Adrenal gland (tissue), 12 donors: ENCODE results near the gene NDOR1. TPM values are rescaled to one million over a fixed set of nuclear protein-coding genes. Genes with fewer than 3 reads are reported as not detected.

Experiments used
- DNase-seq, 7 donors: peaks; one replicate each; pipeline ENCODE4 v3.0.0-alpha.2; 2019 to 2020
- H3K27ac ChIP-seq, 5 donors: fragments of 200-600 bp; sonication (generic) in 4 of 5; 1 replicate in 3 of 5; 2 replicates in 2 of 5; pipeline versions ENCODE4 v1.5.1 to v1.8.0; 2016 to 2020; ENCODE audit warnings: mild to moderate bottlenecking in 1 of 5
- H3K27me3 ChIP-seq: fragments of 200-600 bp; 2 replicates; pipeline ENCODE4 v1.8.0; 2021
- H3K36me3 ChIP-seq, 2 donors: fragments of 200-600 bp; replicated peaks in 1 of 2; 1 replicate in 1 of 2; 2 replicates in 1 of 2; pipeline versions ENCODE4 v1.5.1 to v1.8.0; 2018 to 2022
- H3K4me1 ChIP-seq, 2 donors: fragments of 200-600 bp; replicated peaks in 1 of 2; 1 replicate in 1 of 2; 2 replicates in 1 of 2; pipeline versions ENCODE4 v1.5.1 to v1.8.0; 2018 to 2021
- H3K4me3 ChIP-seq, 4 donors: fragments of 200-600 bp; sonication (generic) in 3 of 4; one replicate each; pipeline ENCODE4 v1.5.1; 2016 to 2018
- H3K9me3 ChIP-seq, 3 donors: fragments of 200-600 bp; sonication (generic) in 1 of 3; replicated peaks in 1 of 3; 1 replicate in 2 of 3; 2 replicates in 1 of 3; pipeline versions ENCODE4 v1.5.1 to v1.8.0; 2016 to 2021
- CTCF ChIP-seq, 6 experiments: fragments of 450-650 bp in 4 of 6; fragments of 200-600 bp in 2 of 6; sonication (generic) in 1 of 6; IDR thresholded peaks; 1 replicate in 5 of 6; 2 replicates in 1 of 6; pipeline versions ENCODE4 v1.5.1 to v1.8.0; 2016 to 2021; ENCODE audit warnings: antibody characterized with exemption in 6 of 6, mild to moderate bottlenecking in 2 of 6, moderate library complexity in 1 of 6
- POLR2A ChIP-seq, 2 donors: fragments of 450-650 bp; IDR thresholded peaks; one replicate each; pipeline ENCODE4 v1.6.1; 2017; ENCODE audit warnings: antibody characterized with exemption in 2 of 2, mild to moderate bottlenecking in 2 of 2, moderate library complexity in 1 of 2
- WGBS, 4 donors: extraction: QIAGEN DNeasy Blood & Tissue Kit in 2 of 4; methylation state at CpG; one replicate each; pipeline versions ENCODE4 v1.1.5 to v1.1.7; 2013 to 2017; 5-methylcytosine and 5-hydroxymethylcytosine counted together
- intact Hi-C, 2 donors: fragments of 100-400 bp; cut with DNase I; formaldehyde crosslinking; loops; one replicate each; pipeline versions ENCODE4 v1.14.1 to v1.15.0; 2022 to 2023
- microRNA-seq, 3 donors: library from miRNA; unstranded; fragments of <30 nt; microRNA quantifications; one replicate each; pipeline ENCODE4, GENCODE V29; 2017 to 2020
- polyA plus RNA-seq, 3 donors: library from polyadenylated mRNA; stranded (reverse); fragments of 200-250 nt in 2 of 3; fragments of 350-450 nt in 1 of 3; fragmentation: Illumina TruSeq in 1 of 3; extraction: RNeasy Lipid Tissue Mini Kit (QIAGEN cat#74804) in 1 of 3; gene quantifications; one replicate each; pipeline ENCODE4 v1.2.3, GENCODE V29; 2013 to 2014
- small RNA-seq, 2 donors: library from RNA; depleted of rRNA; stranded (forward); fragments of <200 nt; gene quantifications; one replicate each; pipeline ENCODE3, GENCODE V24; 2016
- total RNA-seq, 9 donors: library from RNA; depleted of rRNA in 4 of 9; stranded (reverse); fragments of >200 nt in 4 of 9; fragments of 120-200 nt in 1 of 9; fragmentation: NEBNext Ultra II Directional in 1 of 9; extraction: Animal tissue kit (Norgen Biotek cat#: 25700) in 1 of 9; gene quantifications; one replicate each; pipeline versions ENCODE4 v1.1.0 to v1.2.4, GENCODE V29; 2013 to 2023
- donor health status: healthy with polysubstance abuse.
- donor health status: Bipolar disorder and iron deficiency.
- donor health status: DM: yes; HTN: yes; CAD: no.
- donor health status: DM: no; HTN: no; CAD: no.
- donor health status: DM: no; HTN: no; CAD: no.
- donor health status: DM: yes; HTN: yes; CAD: no.

Gene NDOR1
- total and polyA plus RNA-seq, 12 donors = 1.6 to 36.4 (median 13.7) TPM

DNA sequence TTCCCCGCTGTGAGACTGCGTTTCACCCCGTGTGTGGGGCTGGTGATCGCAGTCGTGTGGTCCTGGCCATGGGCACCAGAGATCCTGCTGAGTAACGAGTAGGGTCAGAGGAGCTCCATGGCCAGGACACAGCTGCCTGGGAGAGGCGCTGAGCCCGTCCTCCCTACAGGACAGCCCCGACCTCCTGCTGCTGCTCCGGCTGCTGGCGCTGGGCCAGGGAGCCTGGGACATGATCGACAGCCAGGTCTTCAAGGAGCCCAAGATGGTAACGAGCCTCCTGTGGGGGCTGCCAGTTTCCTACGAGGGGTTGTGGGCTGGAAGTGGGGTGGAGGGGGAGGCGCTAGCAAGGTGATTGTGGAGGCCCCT, 60.6 kb downstream of the NDOR1 start:
- intact Hi-C loops = no loop called here
- Histone ChIP-seq H3K4me1 (peaks cover 4 to 16% of the 10 kb centered on the region in 2 donors), H3K4me3 (no peak overlapping the region), H3K9me3 (no peaks in the 10 kb centered on the region), H3K27me3 (no peaks in the 10 kb centered on the region), H3K36me3 (peaks cover 0 to 35% of the 10 kb centered on the region in 2 donors), H3K27ac (no peak overlapping the region)
- no peak for TF ChIP-seq CTCF (IDR thresholded peaks at IDR 0.05)
- no peak for TF ChIP-seq POLR2A (IDR thresholded peaks at IDR 0.05)
- DNase-seq = peak in 3 of 7 donors; percentile 16 to 25 (median 23)
- 75 to 91% (median 82%) methylated on average over 11 to 15 of the region's 15 CpGs for WGBS, 4 donors

Small RNA genes within 50 kb of the gene (microRNA-seq; reads per million reads assigned to microRNA genes)
- 0 reads per million in 3 donors for gene MIR3621

Small RNA genes within 50 kb of the gene (small RNA-seq; reads per million reads assigned to genes)
- 0 reads per million in 2 donors for gene MIR3621

Other genes with a start within 250 kb of the NDOR1 start
Only the 30 nearest of the 31 such genes appear.
- 100 to 1,000 TPM in 6 of 9 donors, 10 to 100 TPM in 2, 1 to 10 TPM in 1; 1.1 to 607 (median 197) TPM for gene PTGDS, start 228.2 kb upstream of the NDOR1 start, total RNA-seq
- gene PTGDS, start 228.2 kb upstream of the NDOR1 start, polyA plus RNA-seq = 100 to 1,000 TPM in 2 of 3 donors, 10 to 100 TPM in 1; 23.8 to 812 (median 672) TPM
- 1 to 10 TPM in 3 of 9 donors, under 1 TPM in 4, not detected in 2; 0.06 to 2.8 (median 0.41) TPM for gene LCNL1, start 222.7 kb upstream of the NDOR1 start, total RNA-seq
- gene LCNL1, start 222.7 kb upstream of the NDOR1 start, polyA plus RNA-seq = 10 to 100 TPM in 1 of 3 donors, 1 to 10 TPM in 1, under 1 TPM in 1; 0.26 to 10.5 (median 8.2) TPM
- 10 to 100 TPM; 20.3 to 44.5 (median 35.5) TPM for gene PAXX, start 213.3 kb upstream of the NDOR1 start, total RNA-seq
- gene PAXX, start 213.3 kb upstream of the NDOR1 start, polyA plus RNA-seq = 100 to 1,000 TPM in 2 of 3 donors, 1 to 10 TPM in 1; 4.9 to 363 (median 209) TPM
- 1 to 10 TPM in 2 of 9 donors, under 1 TPM in 5, not detected in 2; 0.22 to 1.3 (median 0.79) TPM for gene CLIC3, start 209.1 kb upstream of the NDOR1 start, total RNA-seq
- gene CLIC3, start 209.1 kb upstream of the NDOR1 start, polyA plus RNA-seq = 1 to 10 TPM in 2 of 3 donors, not detected in 1; 3.8 to 6.4 TPM
- 10 to 100 TPM in 8 of 9 donors, 1 to 10 TPM in 1; 2.9 to 54.4 (median 29.3) TPM for gene ABCA2, start 177.5 kb upstream of the NDOR1 start, total RNA-seq
- 100 to 1,000 TPM in 1 of 3 donors, 10 to 100 TPM in 2; 13.6 to 150 (median 69.8) TPM for gene ABCA2, start 177.5 kb upstream of the NDOR1 start, polyA plus RNA-seq
- under 1 TPM in 5 of 9 donors, not detected in 4; 0.11 to 0.69 (median 0.21) TPM for gene FUT7, start 173.6 kb upstream of the NDOR1 start, total RNA-seq
- gene FUT7, start 173.6 kb upstream of the NDOR1 start, polyA plus RNA-seq = under 1 TPM in 2 of 3 donors, not detected in 1; 0.16 to 0.17 TPM
- 10 to 100 TPM in 8 of 9 donors, 1 to 10 TPM in 1; 9.4 to 77.1 (median 41.2) TPM for gene NPDC1, start 159.5 kb upstream of the NDOR1 start, total RNA-seq
- gene NPDC1, start 159.5 kb upstream of the NDOR1 start, polyA plus RNA-seq = 100 to 1,000 TPM in 2 of 3 donors, 1 to 10 TPM in 1; 5.1 to 311 (median 194) TPM
- gene ENTPD2, start 151.6 kb upstream of the NDOR1 start, total RNA-seq = under 1 TPM in 4 of 9 donors, not detected in 5; 0.28 to 0.53 (median 0.36) TPM
- gene ENTPD2, start 151.6 kb upstream of the NDOR1 start, polyA plus RNA-seq = 1 to 10 TPM in 2 of 3 donors, not detected in 1; 1.6 to 1.7 TPM
- 1 to 10 TPM in 2 of 9 donors, under 1 TPM in 7; 0.24 to 1.7 (median 0.79) TPM for gene SAPCD2, start 135.1 kb upstream of the NDOR1 start, total RNA-seq
- under 1 TPM; 0.07 to 0.56 (median 0.17) TPM for gene SAPCD2, start 135.1 kb upstream of the NDOR1 start, polyA plus RNA-seq
- gene UAP1L1, start 128.2 kb upstream of the NDOR1 start, total RNA-seq = 10 to 100 TPM in 8 of 9 donors, under 1 TPM in 1; 0.28 to 68.7 (median 14.4) TPM
- gene UAP1L1, start 128.2 kb upstream of the NDOR1 start, polyA plus RNA-seq = 10 to 100 TPM in 2 of 3 donors, 1 to 10 TPM in 1; 3.6 to 61.1 (median 15.9) TPM
- 100 to 1,000 TPM in 1 of 9 donors, 10 to 100 TPM in 8; 44.5 to 102 (median 63.0) TPM for gene MAN1B1, start 118.7 kb upstream of the NDOR1 start, total RNA-seq
- gene MAN1B1, start 118.7 kb upstream of the NDOR1 start, polyA plus RNA-seq = 100 to 1,000 TPM in 1 of 3 donors, 10 to 100 TPM in 2; 44.4 to 138 (median 87.6) TPM
- gene DPP7, start 91.0 kb upstream of the NDOR1 start, total RNA-seq = 100 to 1,000 TPM; 117 to 387 (median 234) TPM
- 1,000 to 10,000 TPM in 2 of 3 donors, 10 to 100 TPM in 1; 52.6 to 1,938 (median 1,109) TPM for gene DPP7, start 91.0 kb upstream of the NDOR1 start, polyA plus RNA-seq
- gene GRIN1, start 66.5 kb upstream of the NDOR1 start, total RNA-seq = under 1 TPM in 4 of 9 donors, not detected in 5; 0.04 to 0.28 (median 0.08) TPM
- under 1 TPM; 0.04 to 0.16 (median 0.10) TPM for gene GRIN1, start 66.5 kb upstream of the NDOR1 start, polyA plus RNA-seq
- gene LRRC26, start 35.6 kb upstream of the NDOR1 start, total RNA-seq = not detected
- gene LRRC26, start 35.6 kb upstream of the NDOR1 start, polyA plus RNA-seq = not detected
- gene TMEM210, start 33.6 kb upstream of the NDOR1 start, total RNA-seq = not detected
- not detected for gene TMEM210, start 33.6 kb upstream of the NDOR1 start, polyA plus RNA-seq
- 10 to 100 TPM; 18.1 to 72.1 (median 25.6) TPM for gene ANAPC2, start 17.1 kb upstream of the NDOR1 start, total RNA-seq
- 100 to 1,000 TPM in 1 of 3 donors, 10 to 100 TPM in 1, 1 to 10 TPM in 1; 7.1 to 162 (median 89.7) TPM for gene ANAPC2, start 17.1 kb upstream of the NDOR1 start, polyA plus RNA-seq
- gene SSNA1, start 17.0 kb upstream of the NDOR1 start, total RNA-seq = 10 to 100 TPM; 50.0 to 98.1 (median 65.7) TPM
- gene SSNA1, start 17.0 kb upstream of the NDOR1 start, polyA plus RNA-seq = 100 to 1,000 TPM in 2 of 3 donors, 10 to 100 TPM in 1; 13.2 to 138 (median 127) TPM
- gene TPRN, start 5.0 kb upstream of the NDOR1 start, total RNA-seq = 10 to 100 TPM in 5 of 9 donors, 1 to 10 TPM in 4; 5.0 to 23.5 (median 10.7) TPM
- gene TPRN, start 5.0 kb upstream of the NDOR1 start, polyA plus RNA-seq = 1 to 10 TPM; 1.4 to 7.6 (median 3.4) TPM
- 10 to 100 TPM; 32.7 to 48.4 (median 42.3) TPM for gene TMEM203, start 52 bp upstream of the NDOR1 start, total RNA-seq
- gene TMEM203, start 52 bp upstream of the NDOR1 start, polyA plus RNA-seq = 10 to 100 TPM; 21.7 to 30.2 (median 28.4) TPM
- 10 to 100 TPM in 4 of 9 donors, 1 to 10 TPM in 5; 1.1 to 33.8 (median 8.9) TPM for gene RNF208, start 16.5 kb downstream of the NDOR1 start, total RNA-seq
- gene RNF208, start 16.5 kb downstream of the NDOR1 start, polyA plus RNA-seq = 10 to 100 TPM in 2 of 3 donors, 1 to 10 TPM in 1; 1.2 to 90.5 (median 36.5) TPM
- gene CYSRT1, start 19.5 kb downstream of the NDOR1 start, total RNA-seq = 1 to 10 TPM in 6 of 9 donors, under 1 TPM in 3; 0.56 to 4.6 (median 1.2) TPM
- 1 to 10 TPM in 2 of 3 donors, not detected in 1; 2.5 to 3.4 TPM for gene CYSRT1, start 19.5 kb downstream of the NDOR1 start, polyA plus RNA-seq
- gene RNF224, start 21.8 kb downstream of the NDOR1 start, total RNA-seq = under 1 TPM in 1 of 9 donors, not detected in 8; 0.06 TPM
- not detected for gene RNF224, start 21.8 kb downstream of the NDOR1 start, polyA plus RNA-seq
- gene SLC34A3, start 25.2 kb downstream of the NDOR1 start, total RNA-seq = not detected
- not detected for gene SLC34A3, start 25.2 kb downstream of the NDOR1 start, polyA plus RNA-seq
- gene TUBB4B, start 35.6 kb downstream of the NDOR1 start, total RNA-seq = 100 to 1,000 TPM in 7 of 9 donors, 10 to 100 TPM in 2; 69.9 to 362 (median 144) TPM
- gene TUBB4B, start 35.6 kb downstream of the NDOR1 start, polyA plus RNA-seq = 100 to 1,000 TPM; 105 to 211 (median 200) TPM
- 1 to 10 TPM in 1 of 9 donors, under 1 TPM in 1, not detected in 7; 0.25 to 3.1 TPM for gene STPG3, start 45.6 kb downstream of the NDOR1 start, total RNA-seq
- under 1 TPM in 1 of 3 donors, not detected in 2; 0.32 TPM for gene STPG3, start 45.6 kb downstream of the NDOR1 start, polyA plus RNA-seq
- 10 to 100 TPM; 20.6 to 56.3 (median 38.5) TPM for gene NELFB, start 49.6 kb downstream of the NDOR1 start, total RNA-seq
- 10 to 100 TPM; 10.9 to 48.3 (median 19.6) TPM for gene NELFB, start 49.6 kb downstream of the NDOR1 start, polyA plus RNA-seq
- gene TOR4A, start 72.0 kb downstream of the NDOR1 start, total RNA-seq = 10 to 100 TPM in 5 of 9 donors, 1 to 10 TPM in 4; 1.1 to 21.5 (median 11.9) TPM
- 1 to 10 TPM in 2 of 3 donors, under 1 TPM in 1; 0.49 to 1.4 (median 1.3) TPM for gene TOR4A, start 72.0 kb downstream of the NDOR1 start, polyA plus RNA-seq
- 10 to 100 TPM in 1 of 9 donors, 1 to 10 TPM in 8; 1.1 to 11.2 (median 3.5) TPM for gene NRARP, start 96.6 kb downstream of the NDOR1 start, total RNA-seq
- gene NRARP, start 96.6 kb downstream of the NDOR1 start, polyA plus RNA-seq = 1 to 10 TPM in 2 of 3 donors, under 1 TPM in 1; 0.59 to 1.4 (median 1.1) TPM
- gene EXD3, start 217.5 kb downstream of the NDOR1 start, total RNA-seq = 10 to 100 TPM in 7 of 9 donors, 1 to 10 TPM in 2; 8.5 to 38.6 (median 20.3) TPM
- gene EXD3, start 217.5 kb downstream of the NDOR1 start, polyA plus RNA-seq = 100 to 1,000 TPM in 1 of 3 donors, 10 to 100 TPM in 1, 1 to 10 TPM in 1; 1.2 to 111 (median 41.0) TPM
- gene NOXA1, start 217.7 kb downstream of the NDOR1 start, total RNA-seq = 10 to 100 TPM in 2 of 9 donors, 1 to 10 TPM in 7; 2.9 to 12.6 (median 9.1) TPM
- 10 to 100 TPM in 2 of 3 donors, not detected in 1; 23.5 to 50.7 TPM for gene NOXA1, start 217.7 kb downstream of the NDOR1 start, polyA plus RNA-seq